Stimulated activated CD4-positive, alpha-beta T cell treated with anti-CD3 and anti-CD28 coated beads, Interleukin-1b, Interleukin-23, amount 100 ng/mL, for 24 hours (primary cell): ENCODE results near the gene PARP1.
A peak's percentile ranks its signal among the peaks of the same experiment; 100 is the strongest.
"Not testable (repeated sequence)": the region's sequence is repeated elsewhere in the genome, so short reads cannot be mapped to it uniquely, and the experiment has no call there.

ENCODE experiments used
- DNase-seq, 4 experiments: peaks; one replicate each; pipeline ENCODE4 v3.0.0-alpha.2; 2020; ENCODE audit warnings: low read depth in 4 of 4, low spot score in 1 of 4

Gene PARP1

GRCh38 chr1:226407497-226408284 lies at the start of gene PARP1:
TSS of gene PARP1 (minus strand) at chr1:226408093. CDS start at chr1:226407929, 164 bp downstream.
- DNase-seq, result peak; percentile 53 to 86 (median 76)

- peak in 2 of 4 experiments; percentile 15 to 43 for DNase-seq
These were observed 49.4 kb upstream of the PARP1 start for GRCh38 chr1:226457307-226457712.

GRCh38 chr1:226455843-226456242 lies 48.0 kb upstream of the PARP1 start:
- DNase-seq, result no peak

GRCh38 chr1:226454349-226454748 lies 46.5 kb upstream of the PARP1 start:
- DNase-seq, result no peak

GRCh38 chr1:226453015-226453704 lies 45.3 kb upstream of the PARP1 start:
- no peak for DNase-seq

GRCh38 chr1:226450688-226451087 lies 42.8 kb upstream of the PARP1 start:
- no peak for DNase-seq

GRCh38 chr1:226449823-226450222 lies 41.9 kb upstream of the PARP1 start:
- no peak for DNase-seq

- no peak for DNase-seq
These were observed 40.2 kb upstream of the PARP1 start for GRCh38 chr1:226447932-226448665.

- DNase-seq, result no peak
These were observed 38.2 kb upstream of the PARP1 start for GRCh38 chr1:226446094-226446493.

GRCh38 chr1:226444901-226445300 lies 37.0 kb upstream of the PARP1 start:
- DNase-seq, result peak in 2 of 4 experiments; percentile 10 to 40

- no peak for DNase-seq
These were observed 35.5 kb upstream of the PARP1 start for GRCh38 chr1:226443439-226443838.

GRCh38 chr1:226443033-226443432 lies 35.1 kb upstream of the PARP1 start:
- no peak for DNase-seq

GRCh38 chr1:226441629-226442028 lies 33.7 kb upstream of the PARP1 start:
- DNase-seq, result no peak

GRCh38 chr1:226440512-226440911 lies 32.6 kb upstream of the PARP1 start:
- no peak for DNase-seq

GRCh38 chr1:226438007-226438406 lies 30.1 kb upstream of the PARP1 start:
- no peak for DNase-seq

GRCh38 chr1:226436855-226437491 lies 29.1 kb upstream of the PARP1 start:
- DNase-seq, result no peak

GRCh38 chr1:226436472-226436854 lies 28.6 kb upstream of the PARP1 start:
- DNase-seq, result no peak

- no peak for DNase-seq
These were observed 25.4 kb upstream of the PARP1 start for GRCh38 chr1:226433341-226433720.

GRCh38 chr1:226432586-226433340 lies 24.9 kb upstream of the PARP1 start:
- DNase-seq, result no peak

- DNase-seq, result not testable (repeated sequence)
These were observed 24.0 kb upstream of the PARP1 start for GRCh38 chr1:226431898-226432297.
